Bronchial smooth muscle cell (primary cell): Measurements from ENCODE around the gene MYO5B. TPM values are rescaled to one million over a fixed set of nuclear protein-coding genes. Genes with fewer than 3 reads are reported as not detected.

Source experiments
- total RNA-seq: library from RNA; depleted of rRNA; stranded (reverse); fragments of >200 nt; gene quantifications from 2 replicates; pipeline ENCODE4 v1.2.1, GENCODE V29; 2014

Gene MYO5B
- under 0.01 and 0.17 TPM in 2 replicates for total RNA-seq

GRCh38 chr18:50194631-50195532 lies at the start of gene MYO5B:
MYO5B (minus strand) TSS chr18:50195147; CDS start chr18:50194793, 354 bp downstream.

GRCh38 chr18:49813319-49814146 lies 381.4 kb downstream of the MYO5B start, which contains the start of gene ACAA2:
ACAA2 (minus strand) TSS chr18:49813533; CDS start chr18:49813484, 49 bp downstream.

Other genes starting within 250 kb of the MYO5B start
- gene CFAP53, start 71.3 kb upstream of the MYO5B start, total RNA-seq, result 0.47 and 0.77 TPM in 2 replicates
- gene MBD1, start 86.4 kb upstream of the MYO5B start, total RNA-seq, result 54.4 and 62.3 TPM in 2 replicates
- 38.8 and 57.2 TPM in 2 replicates for gene CXXC1, start 92.5 kb upstream of the MYO5B start, total RNA-seq
- 0.52 and 0.95 TPM in 2 replicates for gene SKA1, start 179.9 kb upstream of the MYO5B start, total RNA-seq